DMS114 treated with DMSO at 0.1 percent for 48 hours (cell line): ENCODE measurements around the gene KRTAP10-4.
"Not testable (repeated sequence)": the region's sequence is repeated elsewhere in the genome, so short reads cannot be mapped to it uniquely, and the experiment has no call there.

Experiments used
- DNase-seq: peaks from one replicate; lab custom pipeline; 2025; ENCODE audit not compliant: unreplicated experiment; lab: John Stamatoyannopoulos, UW

KRTAP10-4 gene

GRCh38 chr21:44596068-44596725, 22.7 kb downstream of the KRTAP10-4 start:
- no peak for DNase-seq

GRCh38 chr21:44598061-44598460, 24.5 kb downstream of the KRTAP10-4 start:
- DNase-seq, result no peak

GRCh38 chr21:44599264-44600029, 25.9 kb downstream of the KRTAP10-4 start:
- no peak for DNase-seq

- not testable (repeated sequence) for DNase-seq
Measured at GRCh38 chr21:44600118-44600978, 26.8 kb downstream of the KRTAP10-4 start, which contains the start of gene KRTAP10-7. KRTAP10-7 (plus strand) TSS chr21:44600597; CDS start chr21:44600622, 25 bp downstream.

- DNase-seq, result not testable (repeated sequence)
Measured at GRCh38 chr21:44601091-44601490, 27.6 kb downstream of the KRTAP10-4 start.

GRCh38 chr21:44601596-44602462, 28.3 kb downstream of the KRTAP10-4 start:
- no peak for DNase-seq

GRCh38 chr21:44602463-44602850, 28.9 kb downstream of the KRTAP10-4 start:
- no peak for DNase-seq

GRCh38 chr21:44603109-44603875, 29.8 kb downstream of the KRTAP10-4 start:
- DNase-seq, result no peak

- DNase-seq, result no peak
Measured at GRCh38 chr21:44603911-44604310, 30.4 kb downstream of the KRTAP10-4 start.

GRCh38 chr21:44606495-44606894, 33.0 kb downstream of the KRTAP10-4 start:
- no peak for DNase-seq

GRCh38 chr21:44609193-44609592, 35.7 kb downstream of the KRTAP10-4 start:
- no peak for DNase-seq

- not testable (repeated sequence) for DNase-seq
Measured at GRCh38 chr21:44610157-44610843, 36.8 kb downstream of the KRTAP10-4 start.

- DNase-seq, result no peak
Measured at GRCh38 chr21:44611551-44611950, 38.0 kb downstream of the KRTAP10-4 start.

- DNase-seq, result no peak
Measured at GRCh38 chr21:44612029-44612486, 38.5 kb downstream of the KRTAP10-4 start, which contains the start of gene KRTAP10-8. KRTAP10-8 (plus strand) TSS chr21:44612079; CDS start chr21:44612101, 22 bp downstream.

GRCh38 chr21:44612669-44613229, 39.2 kb downstream of the KRTAP10-4 start:
- DNase-seq, result no peak

- no peak for DNase-seq
Measured at GRCh38 chr21:44613386-44614155, 40.0 kb downstream of the KRTAP10-4 start.

- DNase-seq, result no peak
Measured at GRCh38 chr21:44614161-44614631, 40.7 kb downstream of the KRTAP10-4 start.

- DNase-seq, result no peak
Measured at GRCh38 chr21:44614961-44615391, 41.4 kb downstream of the KRTAP10-4 start.
